D341Med (cell line): ENCODE data around the gene PIP4K2A.

Experiments used
- DNase-seq: peaks from one replicate; pipeline ENCODE4 v3.0.0; 2012; ENCODE audit warnings: low spot score

PIP4K2A gene

GRCh38 chr10:22593636-22594198 lies 120.7 kb downstream of the PIP4K2A start:
- no peak for DNase-seq

- DNase-seq = no peak
Measured at GRCh38 chr10:22593026-22593425, 121.4 kb downstream of the PIP4K2A start.

GRCh38 chr10:22589851-22590514 lies 124.4 kb downstream of the PIP4K2A start:
- no peak for DNase-seq

- no peak for DNase-seq
Measured at GRCh38 chr10:22588462-22588861, 125.9 kb downstream of the PIP4K2A start.

- no peak for DNase-seq
Measured at GRCh38 chr10:22583683-22584082, 130.7 kb downstream of the PIP4K2A start.

GRCh38 chr10:22581461-22581860 lies 132.9 kb downstream of the PIP4K2A start:
- DNase-seq = no peak

- DNase-seq = no peak
Measured at GRCh38 chr10:22580711-22581110, 133.7 kb downstream of the PIP4K2A start.

- no peak for DNase-seq
Measured at GRCh38 chr10:22579826-22580225, 134.6 kb downstream of the PIP4K2A start.

GRCh38 chr10:22573820-22574569 lies 140.4 kb downstream of the PIP4K2A start:
- DNase-seq = peak; percentile 47

- no peak for DNase-seq
Measured at GRCh38 chr10:22570733-22571430, 143.5 kb downstream of the PIP4K2A start.

GRCh38 chr10:22570234-22570633 lies 144.1 kb downstream of the PIP4K2A start:
- DNase-seq = no peak

GRCh38 chr10:22568928-22569327 lies 145.4 kb downstream of the PIP4K2A start:
- DNase-seq = no peak

- DNase-seq = no peak
Measured at GRCh38 chr10:22564060-22564459, 150.3 kb downstream of the PIP4K2A start.

- DNase-seq = no peak
Measured at GRCh38 chr10:22561909-22562308, 152.5 kb downstream of the PIP4K2A start.

GRCh38 chr10:22560913-22561239 lies 153.5 kb downstream of the PIP4K2A start:
- DNase-seq = no peak

- DNase-seq = no peak
Measured at GRCh38 chr10:22560096-22560912, 154.1 kb downstream of the PIP4K2A start.

GRCh38 chr10:22557321-22557720 lies 157.1 kb downstream of the PIP4K2A start:
- DNase-seq = no peak

- DNase-seq = no peak
Measured at GRCh38 chr10:22556774-22557173, 157.6 kb downstream of the PIP4K2A start.

- DNase-seq = no peak
Measured at GRCh38 chr10:22554461-22555182, 159.8 kb downstream of the PIP4K2A start.

GRCh38 chr10:22553452-22553995 lies 160.9 kb downstream of the PIP4K2A start:
- DNase-seq = no peak

GRCh38 chr10:22552888-22553378 lies 161.4 kb downstream of the PIP4K2A start:
- peak; percentile 65 for DNase-seq
